Esophagus muscularis mucosa (tissue), 4 donors: ENCODE data around the gene MYO1D. TPM values are rescaled to one million over a fixed set of nuclear protein-coding genes. Genes with fewer than 3 reads are reported as not detected.

Experiments used
- DNase-seq: peaks from one replicate; pipeline ENCODE4 v3.0.0-alpha.2; 2017; ENCODE audit errors: extremely low spot score
- H3K27ac ChIP-seq, 4 donors: fragments of 200-600 bp; sonication (generic); replicated peaks in 1 of 4; 1 replicate in 3 of 4; 2 replicates in 1 of 4; pipeline ENCODE4 v1.5.1; 2016 to 2019; ENCODE audit warnings: mild to moderate bottlenecking in 1 of 4
- H3K27me3 ChIP-seq, 4 donors: fragments of 200-600 bp; sonication (generic); one replicate each; pipeline versions ENCODE4 v1.5.1 to v1.6.0; 2016 to 2019
- H3K36me3 ChIP-seq, 4 donors: fragments of 200-600 bp; sonication (generic); one replicate each; pipeline ENCODE4 v1.5.1; 2016 to 2019
- H3K4me1 ChIP-seq, 4 donors: fragments of 200-600 bp; sonication (generic); one replicate each; pipeline ENCODE4 v1.5.1; 2016 to 2019
- H3K4me3 ChIP-seq, 4 donors: fragments of 200-600 bp; sonication (generic); 1 replicate in 2 of 4; 2 replicates in 2 of 4; pipeline ENCODE4 v1.5.1; 2016 to 2019; ENCODE audit warnings: mild to moderate bottlenecking in 4 of 4, moderate library complexity in 1 of 4
- H3K9me3 ChIP-seq, 4 donors: fragments of 200-600 bp; sonication (generic); 1 replicate in 3 of 4; 2 replicates in 1 of 4; pipeline ENCODE4 v1.5.1; 2016 to 2019
- EP300 ChIP-seq: sonication (generic); formaldehyde crosslinking; IDR thresholded peaks from one replicate; pipeline ENCODE4 v1.6.1; 2017; ENCODE audit warnings: antibody characterized with exemption
- POLR2A ChIP-seq: fragments of 450-650 bp; IDR thresholded peaks from one replicate; pipeline ENCODE4 v1.6.1; 2017; ENCODE audit warnings: antibody characterized with exemption, moderate library complexity, mild to moderate bottlenecking, low read depth
- POLR2AphosphoS5 ChIP-seq, 2 donors: sonication (generic); formaldehyde crosslinking; IDR thresholded peaks; one replicate each; pipeline ENCODE4 v1.6.1; 2017; ENCODE audit warnings: antibody characterized with exemption in 2 of 2
- WGBS: methylation state at CpG from one replicate; pipeline ENCODE4 v1.1.5; 2018; 5-methylcytosine and 5-hydroxymethylcytosine counted together
- intact Hi-C: fragments of 100-400 bp; cut with DNase I; formaldehyde crosslinking; loops from one replicate; pipeline ENCODE4 v1.15.1; 2023
- total RNA-seq, 4 donors: library from RNA; depleted of rRNA; stranded (reverse); fragments of >200 nt; gene quantifications; one replicate each; pipeline versions ENCODE4 v1.1.0 to v1.2.1, GENCODE V29; 2016
- TF ChIP-seq, protein P1 (sequence below), 3 experiments: fragments of 200-600 bp in 2 of 3; fragments of 450-650 bp in 1 of 3; sonication (generic) in 2 of 3; IDR thresholded peaks; one replicate each; pipeline ENCODE4 v1.5.1; 2017 to 2019; ENCODE audit warnings: antibody characterized with exemption in 3 of 3, mild to moderate bottlenecking in 2 of 3, moderate library complexity in 1 of 3

Gene MYO1D
- total RNA-seq, 4 donors from 2014 or later = 27.3 to 30.3 (median 29.0) TPM

- intact Hi-C loops = no loop called here
- no peaks in the 10 kb centered on the region for H3K9me3 ChIP-seq
- peaks cover 6 to 19% (median 15%) of the 10 kb centered on the region in 4 donors for H3K4me1 ChIP-seq
- no peak for TF ChIP-seq POLR2AphosphoS5 (IDR thresholded peaks at IDR 0.05)
- H3K27me3 ChIP-seq = no peaks in the 10 kb centered on the region
- no peaks in the 10 kb centered on the region for H3K36me3 ChIP-seq
- no peak overlapping the region for H3K4me3 ChIP-seq
- H3K27ac ChIP-seq = no peak overlapping the region
- no peak for DNase-seq
- 84% methylated on average over 6 of the region's 6 CpGs for WGBS
These were observed 30.7 kb upstream of the MYO1D start for GRCh38 chr17:32907583-32907982.

- TF ChIP-seq, protein P1, sequence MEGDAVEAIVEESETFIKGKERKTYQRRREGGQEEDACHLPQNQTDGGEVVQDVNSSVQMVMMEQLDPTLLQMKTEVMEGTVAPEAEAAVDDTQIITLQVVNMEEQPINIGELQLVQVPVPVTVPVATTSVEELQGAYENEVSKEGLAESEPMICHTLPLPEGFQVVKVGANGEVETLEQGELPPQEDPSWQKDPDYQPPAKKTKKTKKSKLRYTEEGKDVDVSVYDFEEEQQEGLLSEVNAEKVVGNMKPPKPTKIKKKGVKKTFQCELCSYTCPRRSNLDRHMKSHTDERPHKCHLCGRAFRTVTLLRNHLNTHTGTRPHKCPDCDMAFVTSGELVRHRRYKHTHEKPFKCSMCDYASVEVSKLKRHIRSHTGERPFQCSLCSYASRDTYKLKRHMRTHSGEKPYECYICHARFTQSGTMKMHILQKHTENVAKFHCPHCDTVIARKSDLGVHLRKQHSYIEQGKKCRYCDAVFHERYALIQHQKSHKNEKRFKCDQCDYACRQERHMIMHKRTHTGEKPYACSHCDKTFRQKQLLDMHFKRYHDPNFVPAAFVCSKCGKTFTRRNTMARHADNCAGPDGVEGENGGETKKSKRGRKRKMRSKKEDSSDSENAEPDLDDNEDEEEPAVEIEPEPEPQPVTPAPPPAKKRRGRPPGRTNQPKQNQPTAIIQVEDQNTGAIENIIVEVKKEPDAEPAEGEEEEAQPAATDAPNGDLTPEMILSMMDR (IDR thresholded peaks at IDR 0.05) = no peak
- TF ChIP-seq POLR2A (no peak), EP300 (no peak), POLR2AphosphoS5 (IDR thresholded peaks at IDR 0.05) (no peak)
- Histone ChIP-seq H3K4me1 (peaks cover 0 to 4% (median 3%) of the 10 kb centered on the region in 4 donors), H3K27ac (no peak overlapping the region), H3K9me3 (no peaks in the 10 kb centered on the region), H3K27me3 (peaks cover 0 to 3% (median 0%) of the 10 kb centered on the region in 4 donors), H3K36me3 (no peaks in the 10 kb centered on the region), H3K4me3 (no peak overlapping the region)
- peak; percentile 17 for DNase-seq
- 58% methylated on average over 3 of the region's 3 CpGs for WGBS
- intact Hi-C loops = no loop called here
These were observed 28.0 kb upstream of the MYO1D start for GRCh38 chr17:32904891-32905290.

GRCh38 chr17:32903774-32904673, 27.1 kb upstream of the MYO1D start:
- peak; percentile 37 for DNase-seq
- intact Hi-C loops = no loop called here
- Histone ChIP-seq H3K27ac (no peak overlapping the region), H3K4me3 (no peak overlapping the region), H3K4me1 (no peaks in the 10 kb centered on the region), H3K27me3 (peaks cover 0 to 3% (median 0%) of the 10 kb centered on the region in 4 donors), H3K36me3 (no peaks in the 10 kb centered on the region), H3K9me3 (no peaks in the 10 kb centered on the region)
- 70% methylated on average over 5 of the region's 5 CpGs for WGBS
- TF ChIP-seq POLR2A = no peak
- TF ChIP-seq, protein P1 (IDR thresholded peaks at IDR 0.05) = no peak
- TF ChIP-seq EP300 = no peak
- TF ChIP-seq POLR2AphosphoS5 (IDR thresholded peaks at IDR 0.05) = no peak

DNA sequence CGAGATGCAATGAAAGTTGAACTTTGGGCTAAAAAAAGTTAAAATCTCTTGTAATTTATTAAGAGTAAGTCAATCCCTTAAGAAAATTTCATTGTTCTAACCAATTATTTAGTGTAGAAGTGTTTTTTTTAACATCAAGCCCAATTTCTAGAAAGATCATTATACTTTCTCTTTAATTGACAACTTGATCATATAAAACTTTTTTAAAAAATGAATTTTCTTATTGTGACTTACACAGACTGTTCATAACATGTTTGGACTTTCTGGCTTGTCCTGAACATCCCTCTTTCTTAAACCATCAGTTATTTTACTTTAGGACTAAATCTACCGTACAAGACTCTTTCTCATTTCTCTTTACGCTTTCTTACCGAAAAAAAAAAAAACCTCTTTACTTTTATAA, 24.8 kb upstream of the MYO1D start:
- DNase-seq = no peak
- H3K9me3 ChIP-seq = no peaks in the 10 kb centered on the region
- peaks cover 0 to 3% (median 0%) of the 10 kb centered on the region in 4 donors for H3K27me3 ChIP-seq
- H3K4me3 ChIP-seq = no peak overlapping the region
- no peaks in the 10 kb centered on the region for H3K36me3 ChIP-seq
- 97% methylated on average over 4 of the region's 4 CpGs for WGBS
- H3K27ac ChIP-seq = no peak overlapping the region
- TF ChIP-seq, protein P1 (IDR thresholded peaks at IDR 0.05) = no peak
- TF ChIP-seq POLR2AphosphoS5 (IDR thresholded peaks at IDR 0.05) = no peak
- no peak for TF ChIP-seq EP300
- TF ChIP-seq POLR2A = no peak
- H3K4me1 ChIP-seq = no peaks in the 10 kb centered on the region
- intact Hi-C loops = no loop called here

DNA sequence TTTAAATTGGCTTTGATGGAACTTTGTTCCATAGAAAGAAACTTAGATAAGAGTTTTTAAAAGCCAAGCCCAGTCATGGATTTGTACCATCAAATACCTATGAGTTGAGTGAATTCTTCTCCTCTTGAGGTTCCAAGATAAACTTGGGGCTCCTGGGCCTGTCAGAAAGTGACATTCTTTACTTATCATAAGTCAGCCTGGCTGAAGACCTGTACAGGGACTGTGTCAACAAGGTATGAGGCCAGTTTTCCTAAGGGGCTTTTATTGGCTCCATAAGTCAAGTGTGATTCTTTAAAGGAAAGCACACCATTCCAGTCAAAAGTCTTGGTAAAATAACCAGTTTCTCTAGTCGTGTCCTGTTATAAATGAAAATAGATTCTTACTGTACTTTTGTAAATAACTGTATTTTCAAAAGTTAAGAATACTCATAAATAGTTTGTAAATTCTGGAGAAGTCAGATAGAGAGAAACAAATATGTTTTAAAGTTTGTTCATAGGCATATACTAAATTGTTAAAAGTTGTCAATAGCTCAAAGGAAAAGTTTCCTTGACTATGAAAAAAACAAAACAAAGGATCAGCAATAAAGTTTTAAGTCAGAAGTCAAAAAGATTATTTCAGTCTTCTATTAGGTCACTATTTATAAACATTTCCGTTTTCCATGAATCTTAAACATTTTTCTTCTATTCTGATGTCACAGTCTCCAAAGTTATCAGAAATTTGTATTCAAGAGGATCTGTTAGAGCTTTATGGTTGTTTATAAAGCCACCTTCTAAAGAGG, 22.5 kb upstream of the MYO1D start:
- no peaks in the 10 kb centered on the region for H3K9me3 ChIP-seq
- intact Hi-C loops = no loop called here
- no peaks in the 10 kb centered on the region for H3K4me1 ChIP-seq
- no peak overlapping the region for H3K27ac ChIP-seq
- 67% methylated on average over 2 of the region's 2 CpGs for WGBS
- no peaks in the 10 kb centered on the region for H3K36me3 ChIP-seq
- peak; percentile 21 for DNase-seq
- no peak overlapping the region for H3K4me3 ChIP-seq
- peaks cover 0 to 6% (median 0%) of the 10 kb centered on the region in 4 donors for H3K27me3 ChIP-seq
- TF ChIP-seq, protein P1 (IDR thresholded peaks at IDR 0.05) = no peak
- TF ChIP-seq POLR2A (no peak), EP300 (no peak), POLR2AphosphoS5 (IDR thresholded peaks at IDR 0.05) (no peak)
